Measurements from ENCODE around the gene PIK3AP1. TPM values are rescaled to one million over a fixed set of nuclear protein-coding genes. Genes with fewer than 3 reads are reported as not detected.

The PIK3AP1 gene
- total and polyA plus RNA-seq, 8 donors: 2.6 to 14.5 (median 6.4) TPM; not detected in 1

- no peaks in the 10 kb centered on the region for H3K36me3 ChIP-seq
- no peaks in the 10 kb centered on the region for H3K9me3 ChIP-seq
- WGBS, 5 donors: 84 to 93% (median 90%) methylated on average over 7 of the region's 7 CpGs
- H3K27ac ChIP-seq: no peak overlapping the region
- DNase-seq: no peak
- H3K4me3 ChIP-seq: no peak overlapping the region
- TF ChIP-seq POLR2AphosphoS5 (IDR thresholded peaks at IDR 0.05): no peak
- no peak for TF ChIP-seq POLR2A (IDR thresholded peaks at IDR 0.05)
- TF ChIP-seq CTCF (IDR thresholded peaks at IDR 0.05): no peak
- intact Hi-C loops (cut with DNase I; ENCODE audit: low total_unique reads): no loop called here
- no peaks in the 10 kb centered on the region for H3K27me3 ChIP-seq
- H3K4me1 ChIP-seq: peaks cover 0 to 5% (median 2%) of the 10 kb centered on the region in 4 donors
These were observed 23.4 kb downstream of the PIK3AP1 start for GRCh38 chr10:96696845-96697425.

GRCh38 chr10:96695975-96696634, 24.2 kb downstream of the PIK3AP1 start:
- H3K9me3 ChIP-seq: no peaks in the 10 kb centered on the region
- peaks cover 0 to 5% (median 2%) of the 10 kb centered on the region in 4 donors for H3K4me1 ChIP-seq
- 60 to 77% (median 68%) methylated on average over 3 of the region's 3 CpGs for WGBS, 5 donors
- TF ChIP-seq EP300 (IDR thresholded peaks at IDR 0.05) (no peak), CTCF (IDR thresholded peaks at IDR 0.05) (no peak)
- no peaks in the 10 kb centered on the region for H3K27me3 ChIP-seq
- DNase-seq: no peak
- intact Hi-C loops (cut with DNase I; ENCODE audit: low total_unique reads): no loop called here
- no peak overlapping the region for H3K27ac ChIP-seq
- H3K36me3 ChIP-seq: no peaks in the 10 kb centered on the region
- H3K4me3 ChIP-seq: no peak overlapping the region

- 33 to 49% (median 40%) methylated on average over 1 of the region's 1 CpG for WGBS, 5 donors
- Histone ChIP-seq H3K27ac (no peak overlapping the region), H3K4me1 (peaks cover 0 to 5% (median 2%) of the 10 kb centered on the region in 4 donors), H3K27me3 (no peaks in the 10 kb centered on the region), H3K36me3 (no peaks in the 10 kb centered on the region), H3K4me3 (no peak overlapping the region), H3K9me3 (no peaks in the 10 kb centered on the region)
- intact Hi-C loops (cut with DNase I; ENCODE audit: low total_unique reads): no loop called here
- TF ChIP-seq EP300 (IDR thresholded peaks at IDR 0.05): no peak
- TF ChIP-seq POLR2AphosphoS5 (IDR thresholded peaks at IDR 0.05): no peak
- TF ChIP-seq CTCF (IDR thresholded peaks at IDR 0.05): no peak
- TF ChIP-seq POLR2A (IDR thresholded peaks at IDR 0.05): no peak
- DNase-seq: no peak
These were observed 24.9 kb downstream of the PIK3AP1 start for GRCh38 chr10:96695366-96695765.

GRCh38 chr10:96693431-96693830, 26.9 kb downstream of the PIK3AP1 start:
- no peak for DNase-seq
- no peak for TF ChIP-seq CTCF (IDR thresholded peaks at IDR 0.05)
- no peak for TF ChIP-seq POLR2AphosphoS5 (IDR thresholded peaks at IDR 0.05)
- TF ChIP-seq EP300 (IDR thresholded peaks at IDR 0.05): no peak
- TF ChIP-seq POLR2A (IDR thresholded peaks at IDR 0.05): no peak
- Histone ChIP-seq H3K36me3 (no peaks in the 10 kb centered on the region), H3K27ac (no peak overlapping the region), H3K4me1 (peaks cover 0 to 5% (median 2%) of the 10 kb centered on the region in 4 donors), H3K4me3 (no peak overlapping the region), H3K9me3 (no peaks in the 10 kb centered on the region), H3K27me3 (no peaks in the 10 kb centered on the region)
- intact Hi-C loops (cut with DNase I; ENCODE audit: low total_unique reads): no loop called here
- WGBS, 5 donors: 89 to 96% (median 93%) methylated on average over 3 of the region's 3 CpGs

All from stomach (tissue), 9 donors.